ENCODE measurements around the gene B3GAT3. TPM values are rescaled to one million over a fixed set of nuclear protein-coding genes. Genes with fewer than 3 reads are reported as not detected.
"Not testable (repeated sequence)": the region's sequence is repeated elsewhere in the genome, so short reads cannot be mapped to it uniquely, and the experiment has no call there.

B3GAT3 gene
- total RNA-seq, 1 experiment from 2014 or later = 58.3 TPM

DNA sequence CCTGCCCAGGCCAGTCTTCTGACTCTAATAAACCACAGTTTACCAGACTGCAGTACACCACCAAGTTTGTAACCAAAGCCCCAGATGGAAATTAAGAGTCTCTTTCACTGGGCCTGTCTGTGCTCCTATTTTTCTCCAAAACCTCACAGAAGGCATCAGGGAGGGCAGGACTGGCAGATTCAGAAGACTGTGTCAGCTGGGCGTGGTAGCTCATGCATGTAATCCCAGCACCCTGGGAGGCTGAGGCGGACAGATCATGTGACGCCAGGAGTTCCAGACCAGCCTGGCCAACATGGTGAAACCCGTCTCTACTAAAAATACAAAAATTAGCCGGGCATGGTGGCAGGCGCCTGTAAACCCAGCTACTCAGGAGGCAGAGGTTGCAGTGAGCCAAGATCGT is 36.4 kb downstream of the B3GAT3 start:
- not testable (repeated sequence) for H3K27me3 ChIP-seq (ENCODE audit: control insufficient read depth, insufficient read depth, low read length); H3K4me3 ChIP-seq (ENCODE audit: insufficient read depth, low read depth, low read length); DNase-seq
- peaks cover 11% of the 10 kb centered on the region for H3K36me3 ChIP-seq (replicated peaks; ENCODE audit: control insufficient read depth, insufficient read depth, low read length)

DNA sequence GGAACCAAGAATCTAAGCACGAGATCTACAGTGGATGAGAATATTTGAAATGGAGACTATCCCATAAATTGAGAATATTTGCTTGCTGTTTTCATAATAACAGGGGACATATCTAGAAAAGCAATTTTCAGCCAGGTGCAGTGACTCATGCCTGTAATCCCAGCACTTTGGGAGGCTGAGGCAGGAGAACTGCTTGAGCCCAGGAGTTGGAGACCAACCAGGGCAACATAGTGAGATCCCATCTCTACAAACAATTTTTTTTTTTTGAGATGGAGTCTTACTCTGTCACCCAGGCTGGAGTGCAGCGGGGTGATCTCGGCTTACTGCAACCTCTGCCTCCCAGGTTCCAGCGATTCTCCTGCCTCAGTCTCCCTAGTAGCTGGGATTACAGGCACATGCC is 40.1 kb downstream of the B3GAT3 start:
- H3K27me3 ChIP-seq (ENCODE audit: control insufficient read depth, insufficient read depth, low read length); H3K4me3 ChIP-seq (ENCODE audit: insufficient read depth, low read depth, low read length); DNase-seq: not testable (repeated sequence)
- H3K36me3 ChIP-seq (replicated peaks; ENCODE audit: control insufficient read depth, insufficient read depth, low read length) = peaks cover 15% of the 10 kb centered on the region

DNA sequence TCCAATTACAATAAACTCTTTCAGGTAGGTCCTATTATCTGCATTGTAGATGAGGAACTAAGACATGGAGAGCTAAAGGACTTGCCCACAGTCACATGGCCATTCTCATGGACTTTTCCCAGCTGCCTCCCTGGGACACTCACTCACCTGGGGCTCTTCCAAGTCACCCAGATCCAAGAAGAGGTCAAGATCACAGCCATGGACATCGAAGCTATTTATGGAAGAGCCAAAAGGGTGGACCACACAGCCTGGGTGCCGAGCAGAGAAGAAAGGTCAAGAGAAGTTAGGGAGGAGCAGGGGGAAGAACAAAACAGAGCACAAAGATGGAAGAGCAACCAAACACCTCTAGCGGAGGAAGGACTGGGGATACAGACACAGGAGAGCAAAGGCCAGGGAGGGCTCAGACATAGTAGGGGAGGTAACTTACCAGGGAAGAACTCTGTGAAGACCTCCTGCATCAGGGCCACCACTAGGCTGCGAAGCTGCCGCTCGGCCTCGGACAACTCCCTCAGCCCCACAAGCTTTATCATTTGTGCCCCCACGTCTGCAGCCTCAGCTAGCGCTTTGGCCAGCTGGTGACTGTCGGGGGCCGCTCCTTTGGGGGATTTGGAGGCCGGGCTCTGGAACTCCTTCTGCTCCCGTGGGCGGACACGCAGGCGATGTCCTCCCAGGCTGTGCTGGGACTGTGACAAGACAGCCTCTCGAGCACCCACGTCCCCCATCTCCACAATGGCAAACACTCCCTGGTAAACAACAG is 40.6 kb downstream of the B3GAT3 start:
- peaks cover 19% of the 10 kb centered on the region for H3K36me3 ChIP-seq (replicated peaks; ENCODE audit: control insufficient read depth, insufficient read depth, low read length)
- H3K4me3 ChIP-seq (ENCODE audit: insufficient read depth, low read depth, low read length) = no peak overlapping the region
- DNase-seq = no peak
- H3K27me3 ChIP-seq (ENCODE audit: control insufficient read depth, insufficient read depth, low read length) = no peaks in the 10 kb centered on the region

DNA sequence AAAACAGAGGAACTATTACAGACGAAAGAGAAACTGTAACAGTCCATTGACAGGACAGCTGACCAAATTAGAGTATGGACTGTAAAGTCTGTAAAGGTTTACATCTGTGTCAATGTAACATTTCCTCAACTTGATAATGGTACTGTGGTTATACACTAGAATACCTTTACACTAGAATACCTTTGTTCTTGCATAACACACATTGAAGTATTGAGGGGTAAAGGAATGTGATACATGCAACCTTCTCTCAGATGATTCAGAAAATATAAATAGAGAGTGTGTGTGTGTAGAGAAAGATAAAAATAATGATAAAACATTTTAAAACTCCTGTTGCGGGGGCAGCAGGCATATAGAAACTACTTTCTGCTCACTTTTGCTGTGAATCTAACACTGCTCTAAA is 42.5 kb downstream of the B3GAT3 start:
- Histone ChIP-seq H3K27me3 (ENCODE audit: control insufficient read depth, insufficient read depth, low read length) (no peaks in the 10 kb centered on the region), H3K4me3 (ENCODE audit: insufficient read depth, low read depth, low read length) (no peak overlapping the region), H3K36me3 (replicated peaks; ENCODE audit: control insufficient read depth, insufficient read depth, low read length) (peaks cover 17% of the 10 kb centered on the region)
- DNase-seq = no peak

DNA sequence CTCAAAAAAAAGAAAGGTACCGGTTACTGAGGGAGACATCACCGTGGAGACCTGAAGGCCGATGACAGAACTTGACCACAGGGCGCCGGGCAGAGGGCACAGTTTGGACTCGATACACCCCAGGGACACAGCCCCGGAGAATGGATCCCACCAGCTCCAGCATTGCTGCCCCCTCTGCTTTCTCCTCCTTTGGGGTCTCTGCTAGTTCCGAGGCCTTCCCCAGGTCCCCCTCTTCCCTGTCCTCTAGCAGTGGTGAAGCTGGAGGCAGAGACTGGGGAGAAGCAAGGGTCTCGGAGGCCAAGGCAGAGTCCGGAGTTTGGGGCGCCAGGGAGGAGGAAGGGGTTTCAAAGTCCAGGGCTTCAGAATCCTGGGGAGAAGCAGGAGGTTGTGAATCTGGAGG is 43.2 kb downstream of the B3GAT3 start:
- Histone ChIP-seq H3K4me3 (ENCODE audit: insufficient read depth, low read depth, low read length) (no peak overlapping the region), H3K36me3 (replicated peaks; ENCODE audit: control insufficient read depth, insufficient read depth, low read length) (peaks cover 17% of the 10 kb centered on the region), H3K27me3 (ENCODE audit: control insufficient read depth, insufficient read depth, low read length) (no peaks in the 10 kb centered on the region)
- no peak for DNase-seq

DNA sequence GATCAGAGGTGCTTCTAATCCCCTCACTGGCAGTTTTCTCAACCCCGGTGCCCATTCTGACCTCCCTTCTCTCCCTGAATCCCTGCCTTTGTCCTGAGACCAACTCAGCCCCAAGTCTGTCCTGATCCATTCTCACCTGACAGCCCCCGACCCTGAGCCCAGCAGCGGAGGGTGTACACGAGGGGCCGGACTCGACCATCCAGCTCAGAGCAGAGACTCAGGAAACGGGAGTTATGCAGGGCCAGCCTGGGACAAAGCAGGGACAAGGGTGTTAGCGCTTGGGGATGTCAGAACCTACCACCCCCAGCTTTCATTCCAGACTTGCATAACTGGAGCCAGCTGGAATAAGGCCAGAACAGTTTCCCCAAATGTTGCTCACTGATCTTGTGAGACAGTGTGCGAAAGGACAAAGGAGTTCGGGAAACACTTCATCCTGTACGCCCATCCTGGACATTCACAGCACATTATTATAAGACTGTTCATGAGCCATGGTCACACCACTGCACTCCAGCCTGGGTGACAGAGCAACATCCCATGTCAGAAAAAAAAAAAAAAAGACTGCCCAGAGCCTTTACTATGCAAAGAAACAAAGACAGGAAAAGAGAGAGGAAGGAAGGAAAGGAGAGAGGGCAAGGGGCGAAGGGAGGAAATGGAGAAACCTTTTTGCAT is 44.6 kb downstream of the B3GAT3 start:
- Histone ChIP-seq H3K27me3 (ENCODE audit: control insufficient read depth, insufficient read depth, low read length) (no peaks in the 10 kb centered on the region), H3K36me3 (replicated peaks; ENCODE audit: control insufficient read depth, insufficient read depth, low read length) (peaks cover 17% of the 10 kb centered on the region), H3K4me3 (ENCODE audit: insufficient read depth, low read depth, low read length) (no peak overlapping the region)
- no peak for DNase-seq

DNA sequence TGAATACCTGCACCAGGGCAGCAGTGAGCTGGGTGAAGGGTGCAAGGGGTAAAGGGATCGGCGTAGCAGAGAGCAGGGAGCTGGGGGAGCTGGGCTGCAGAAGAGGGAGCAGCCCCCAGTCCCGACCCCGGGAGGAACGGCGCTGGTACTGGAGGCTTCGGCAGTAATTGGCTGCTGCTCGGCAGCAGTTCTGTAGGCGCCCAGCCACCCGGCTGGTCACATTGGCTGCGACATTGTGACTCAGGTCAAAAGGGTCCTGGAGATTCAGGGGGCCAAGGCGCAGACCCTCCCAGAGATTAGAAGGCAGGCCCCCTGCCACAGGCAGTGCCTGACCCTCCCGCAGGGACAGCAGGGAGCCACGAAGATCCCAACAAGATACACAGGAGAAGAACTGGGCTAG is 45.9 kb downstream of the B3GAT3 start:
- H3K36me3 ChIP-seq (replicated peaks; ENCODE audit: control insufficient read depth, insufficient read depth, low read length) = peaks cover 28% of the 10 kb centered on the region
- no peak overlapping the region for H3K4me3 ChIP-seq (ENCODE audit: insufficient read depth, low read depth, low read length)
- no peak for DNase-seq
- H3K27me3 ChIP-seq (ENCODE audit: control insufficient read depth, insufficient read depth, low read length) = no peaks in the 10 kb centered on the region

DNA sequence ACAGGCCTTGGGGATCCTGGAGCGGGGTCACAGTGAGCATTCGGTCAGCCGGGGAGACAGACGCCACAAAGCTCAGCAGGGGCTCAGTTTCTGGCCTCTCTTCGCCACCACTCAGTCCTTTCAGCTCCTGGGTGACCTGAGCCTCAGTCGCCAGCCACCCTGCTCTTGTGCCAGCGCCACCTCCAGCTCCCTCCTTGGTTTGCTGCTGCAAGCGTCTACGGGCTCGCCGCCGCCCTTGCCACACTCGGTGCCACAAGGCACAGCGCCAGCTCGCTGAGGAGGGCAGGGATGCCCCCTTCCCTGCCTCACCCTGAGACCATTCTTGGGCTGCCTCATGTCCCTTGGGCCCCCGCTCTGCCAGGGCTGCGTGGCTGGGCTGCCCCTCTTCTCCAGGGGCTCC is 46.6 kb downstream of the B3GAT3 start:
- DNase-seq = peak; percentile 72
- H3K36me3 ChIP-seq (replicated peaks; ENCODE audit: control insufficient read depth, insufficient read depth, low read length) = peaks cover 34% of the 10 kb centered on the region

DNA sequence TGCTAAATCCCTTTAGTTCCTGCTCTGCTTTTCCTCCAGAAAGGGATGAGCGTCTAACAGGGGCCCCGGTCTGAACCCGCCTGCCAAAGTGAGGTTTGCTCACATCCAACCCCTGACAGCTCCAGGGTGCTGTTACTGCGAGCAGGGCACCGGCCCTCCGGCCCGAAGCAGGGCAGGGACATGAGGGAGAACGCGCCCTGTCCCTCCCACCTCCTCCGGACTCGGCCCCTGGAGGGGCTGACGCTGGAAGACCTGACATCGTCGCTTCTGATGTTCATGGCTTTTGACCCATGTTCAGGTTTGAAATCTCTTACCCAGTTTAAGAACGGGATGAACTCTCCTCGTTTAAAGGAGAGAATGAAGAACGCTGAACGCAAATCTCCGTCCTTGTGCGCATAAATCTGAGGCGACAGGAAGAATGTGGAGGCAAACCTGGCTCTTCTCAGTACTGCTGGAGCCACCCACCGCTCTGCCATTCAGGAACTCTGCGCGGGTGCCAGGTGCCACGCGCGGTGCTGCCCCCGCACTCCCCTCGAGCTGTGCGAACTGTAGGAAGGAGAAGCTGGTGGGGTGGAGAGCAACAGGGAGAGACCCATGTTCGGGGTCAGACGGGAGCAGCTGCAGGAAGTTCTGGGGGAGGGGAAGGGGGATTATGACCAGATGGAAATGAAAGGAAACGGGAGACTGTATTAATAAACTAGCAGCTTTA is 47.3 kb downstream of the B3GAT3 start:
- no peaks in the 10 kb centered on the region for H3K27me3 ChIP-seq (ENCODE audit: control insufficient read depth, insufficient read depth, low read length)
- H3K4me3 ChIP-seq (ENCODE audit: insufficient read depth, low read depth, low read length) = peak overlapping the region; percentile 64
- peaks cover 39% of the 10 kb centered on the region for H3K36me3 ChIP-seq (replicated peaks; ENCODE audit: control insufficient read depth, insufficient read depth, low read length)
- peak; percentile 84 for DNase-seq

More for the DNA sequence above, 46.6 kb downstream of the B3GAT3 start:
- Histone ChIP-seq H3K4me3 (ENCODE audit: insufficient read depth, low read depth, low read length) (peak overlapping the region; percentile 64), H3K27me3 (ENCODE audit: control insufficient read depth, insufficient read depth, low read length) (no peaks in the 10 kb centered on the region)

DNA sequence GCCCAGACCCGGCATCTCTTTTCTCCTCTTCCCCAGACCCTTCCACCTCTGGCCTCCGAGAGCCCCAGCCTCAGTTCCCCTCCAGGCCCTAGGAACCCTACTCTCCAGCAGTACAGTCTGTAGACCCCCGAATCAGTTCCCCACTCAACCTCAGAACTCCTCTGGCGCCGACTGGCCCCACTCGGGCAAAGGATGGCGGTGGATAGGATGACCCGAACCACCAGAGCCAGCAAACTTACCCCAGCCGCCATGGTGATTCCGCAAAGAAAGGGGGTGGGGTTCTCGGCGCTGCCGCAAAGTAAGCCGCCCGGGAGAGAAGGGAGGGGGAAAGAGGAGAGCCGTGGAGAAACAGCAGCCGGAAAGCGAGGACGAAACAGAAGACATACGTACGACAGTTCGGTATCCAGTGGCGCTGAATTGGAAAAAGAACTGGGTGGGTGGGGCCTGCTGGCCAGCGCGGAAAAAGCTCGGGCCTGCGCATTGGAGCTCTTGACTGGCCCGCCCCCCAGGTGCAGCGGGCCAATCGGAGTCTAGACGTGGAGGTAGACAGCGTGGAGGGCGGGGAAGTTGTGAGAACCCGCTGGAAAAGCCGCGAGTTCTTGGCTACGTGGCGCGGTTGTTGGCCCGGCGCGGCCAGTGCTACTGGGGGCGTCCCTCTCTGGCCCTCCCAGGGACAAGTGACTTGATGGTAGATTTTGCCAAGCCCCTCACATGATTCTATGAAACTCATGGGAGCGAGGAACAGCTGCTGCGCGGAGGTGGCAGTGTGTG is 48.0 kb downstream of the B3GAT3 start, which contains the start of gene EEF1G:
EEF1G (minus strand) TSS at position 300 of the 771 bp plus-strand sequence; CDS start at position 251, 49 bp downstream.
- Histone ChIP-seq H3K27me3 (ENCODE audit: control insufficient read depth, insufficient read depth, low read length) (no peaks in the 10 kb centered on the region), H3K36me3 (replicated peaks; ENCODE audit: control insufficient read depth, insufficient read depth, low read length) (peaks cover 40% of the 10 kb centered on the region), H3K4me3 (ENCODE audit: insufficient read depth, low read depth, low read length) (peak within 1 kb of the TSS; percentile 95)
- peak; percentile 99 for DNase-seq

DNA sequence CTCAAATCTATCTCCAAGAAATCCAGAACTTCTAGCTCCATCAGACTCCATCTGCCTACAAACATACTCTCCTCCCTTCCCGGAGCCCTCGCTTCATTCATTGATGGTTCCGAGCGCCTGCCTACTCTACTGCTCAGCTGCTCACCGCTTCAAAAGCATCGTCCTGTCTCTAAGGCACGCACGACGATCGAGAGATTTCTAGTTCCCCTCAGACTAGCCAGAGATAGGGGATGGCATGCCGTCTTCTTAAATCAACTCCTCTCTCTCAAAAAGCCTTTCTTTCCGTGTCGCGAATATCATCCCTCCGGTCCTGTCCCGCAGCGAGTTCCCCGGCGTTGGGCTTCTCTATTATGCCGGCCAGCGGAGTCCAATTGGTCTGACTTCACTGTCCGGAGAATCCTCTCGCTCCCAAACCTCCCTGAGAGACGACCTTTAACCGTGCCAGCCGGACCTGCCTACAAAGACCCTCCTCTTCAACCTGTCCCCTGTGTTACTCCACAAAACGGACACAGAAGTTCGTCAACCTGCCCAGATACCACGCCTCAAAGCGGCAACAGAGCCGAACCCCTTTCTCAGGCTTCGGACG is 48.7 kb downstream of the B3GAT3 start:
- peak; percentile 32 for DNase-seq
- H3K27me3 ChIP-seq (ENCODE audit: control insufficient read depth, insufficient read depth, low read length) = no peaks in the 10 kb centered on the region
- H3K36me3 ChIP-seq (replicated peaks; ENCODE audit: control insufficient read depth, insufficient read depth, low read length) = peaks cover 39% of the 10 kb centered on the region
- H3K4me3 ChIP-seq (ENCODE audit: insufficient read depth, low read depth, low read length) = peak overlapping the region; percentile 95

DNA sequence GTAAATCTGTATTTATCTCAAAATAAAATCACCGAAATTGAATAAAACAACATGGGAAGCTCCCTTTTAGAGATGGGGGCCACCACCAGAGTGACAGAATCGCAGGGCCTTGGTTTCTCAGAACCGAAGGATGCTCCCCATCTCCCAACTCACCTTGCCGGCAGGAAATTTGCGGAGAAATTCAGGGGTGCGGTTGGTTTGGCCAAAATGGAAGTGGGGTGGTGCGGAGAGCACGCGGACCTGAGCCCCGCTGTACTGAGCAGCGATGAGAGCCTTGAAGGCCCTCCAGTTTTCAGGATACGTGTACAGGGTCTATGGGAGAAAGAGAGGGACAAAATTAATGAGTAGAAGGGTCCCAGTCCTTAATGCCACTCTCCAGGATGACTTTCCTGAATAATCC is 49.4 kb downstream of the B3GAT3 start:
- Histone ChIP-seq H3K27me3 (ENCODE audit: control insufficient read depth, insufficient read depth, low read length) (no peaks in the 10 kb centered on the region), H3K36me3 (replicated peaks; ENCODE audit: control insufficient read depth, insufficient read depth, low read length) (peaks cover 40% of the 10 kb centered on the region), H3K4me3 (ENCODE audit: insufficient read depth, low read depth, low read length) (peak overlapping the region; percentile 95)
- no peak for DNase-seq

DNA sequence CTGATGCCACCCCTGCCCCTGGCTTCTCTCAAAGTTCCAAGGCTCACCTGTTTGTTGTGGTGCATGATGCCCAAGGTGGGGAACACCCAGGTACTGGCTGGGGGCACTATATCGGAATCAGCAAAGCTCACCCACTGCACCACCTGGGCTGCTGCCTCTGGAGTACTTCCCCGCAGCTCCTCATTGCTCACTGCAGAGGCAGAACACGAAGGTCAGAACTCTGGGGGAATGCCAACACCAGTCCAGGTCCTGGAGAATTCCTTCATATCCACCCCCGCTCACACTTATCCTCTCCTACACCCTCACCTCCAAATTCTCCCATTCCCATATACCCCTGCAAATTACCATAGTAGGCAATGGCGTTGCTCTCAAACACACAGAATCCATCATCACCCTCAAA is 50.3 kb downstream of the B3GAT3 start:
- not testable (repeated sequence) for DNase-seq; H3K27me3 ChIP-seq (ENCODE audit: control insufficient read depth, insufficient read depth, low read length); H3K4me3 ChIP-seq (ENCODE audit: insufficient read depth, low read depth, low read length)
- peaks cover 45% of the 10 kb centered on the region for H3K36me3 ChIP-seq (replicated peaks; ENCODE audit: control insufficient read depth, insufficient read depth, low read length)

DNA sequence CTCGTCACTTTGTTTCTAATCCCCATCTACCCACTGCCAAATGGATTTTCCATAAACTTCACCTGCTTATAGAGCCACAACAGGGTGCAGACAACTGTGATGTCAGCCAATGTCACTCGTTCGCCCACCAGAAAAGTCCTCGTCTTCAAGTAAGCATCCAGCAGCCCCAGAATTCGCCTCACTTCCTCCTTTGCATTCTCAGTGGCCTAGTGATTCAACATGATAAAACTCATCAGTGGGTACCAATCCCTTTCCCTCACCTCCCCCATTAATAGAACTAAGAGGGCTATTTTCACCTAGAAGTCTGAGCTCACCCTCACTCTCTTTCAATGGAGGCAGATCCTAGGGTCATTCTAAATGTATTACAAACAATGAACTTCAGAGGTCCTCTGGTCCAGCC is 50.9 kb downstream of the B3GAT3 start:
- peaks cover 47% of the 10 kb centered on the region for H3K36me3 ChIP-seq (replicated peaks; ENCODE audit: control insufficient read depth, insufficient read depth, low read length)
- not testable (repeated sequence) for H3K4me3 ChIP-seq (ENCODE audit: insufficient read depth, low read depth, low read length); H3K27me3 ChIP-seq (ENCODE audit: control insufficient read depth, insufficient read depth, low read length); DNase-seq

All from H7 (cell line).